GM21447 (cell line): ENCODE data around the gene CDC42EP4.

ENCODE experiments used
- ATAC-seq: cut with Tn5 transposase; IDR thresholded peaks from one replicate; pipeline ENCODE4 v1.9.1; 2021; ENCODE audit not compliant: unreplicated experiment

The CDC42EP4 gene

GRCh38 chr17:73301369-73301768, 10.4 kb downstream of the CDC42EP4 start:
- ATAC-seq: no peak

- ATAC-seq: no peak
Observed at GRCh38 chr17:73300392-73300791, 11.4 kb downstream of the CDC42EP4 start.

DNA sequence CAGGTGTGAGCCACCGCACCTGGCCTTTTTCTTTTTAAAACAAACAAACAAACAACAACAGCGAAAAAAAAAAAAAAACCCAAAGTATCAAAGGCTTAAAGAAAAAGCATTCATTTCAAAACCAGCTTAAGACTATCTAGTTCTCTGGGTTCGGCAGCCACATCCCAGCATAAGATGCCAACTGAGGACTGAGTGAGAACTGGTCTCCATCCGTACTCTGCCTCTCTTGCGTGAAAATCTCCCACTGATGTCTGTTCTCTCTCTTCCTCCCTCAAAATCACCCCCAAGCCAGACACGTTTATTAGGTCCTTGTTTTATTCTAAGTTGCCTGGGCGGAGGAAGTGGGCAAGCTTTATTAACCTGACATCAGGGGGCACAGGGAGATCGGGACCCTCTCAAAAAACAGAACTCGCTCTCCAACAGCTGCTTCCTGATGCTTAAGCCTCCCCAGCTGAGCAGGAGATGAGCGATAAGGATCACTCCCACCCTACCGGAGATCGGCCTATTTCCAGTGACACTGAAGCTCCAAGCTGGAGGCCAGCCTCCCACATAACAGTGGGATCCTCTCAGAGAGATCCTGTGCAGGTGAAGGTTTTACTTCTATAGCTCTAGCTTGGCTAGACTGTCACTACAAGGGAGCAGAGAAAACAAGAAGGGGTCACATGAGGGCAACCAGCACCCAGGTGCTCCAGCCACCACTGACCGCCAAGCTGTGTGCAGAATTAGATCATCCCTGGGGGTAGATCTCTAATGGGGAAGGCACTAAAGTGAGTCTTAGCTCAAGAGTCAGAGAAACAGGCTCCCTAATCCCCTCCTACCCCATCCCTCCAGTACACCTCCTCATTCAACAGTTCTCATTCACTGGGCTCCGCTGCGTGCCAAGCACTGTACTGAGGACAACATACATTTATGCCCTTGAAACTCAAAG, 13.6 kb downstream of the CDC42EP4 start:
- ATAC-seq: no peak

- no peak for ATAC-seq
Observed at GRCh38 chr17:73293480-73293911, 18.3 kb downstream of the CDC42EP4 start.

GRCh38 chr17:73293031-73293430, 18.8 kb downstream of the CDC42EP4 start:
- no peak for ATAC-seq

- ATAC-seq: no peak
Observed at GRCh38 chr17:73292031-73292531, 19.7 kb downstream of the CDC42EP4 start.

GRCh38 chr17:73291260-73291801, 20.5 kb downstream of the CDC42EP4 start:
- ATAC-seq: peak; percentile 94

- ATAC-seq: peak; percentile 52
Observed at GRCh38 chr17:73290399-73291259, 21.2 kb downstream of the CDC42EP4 start.

GRCh38 chr17:73289549-73290254, 22.1 kb downstream of the CDC42EP4 start:
- ATAC-seq: no peak

DNA sequence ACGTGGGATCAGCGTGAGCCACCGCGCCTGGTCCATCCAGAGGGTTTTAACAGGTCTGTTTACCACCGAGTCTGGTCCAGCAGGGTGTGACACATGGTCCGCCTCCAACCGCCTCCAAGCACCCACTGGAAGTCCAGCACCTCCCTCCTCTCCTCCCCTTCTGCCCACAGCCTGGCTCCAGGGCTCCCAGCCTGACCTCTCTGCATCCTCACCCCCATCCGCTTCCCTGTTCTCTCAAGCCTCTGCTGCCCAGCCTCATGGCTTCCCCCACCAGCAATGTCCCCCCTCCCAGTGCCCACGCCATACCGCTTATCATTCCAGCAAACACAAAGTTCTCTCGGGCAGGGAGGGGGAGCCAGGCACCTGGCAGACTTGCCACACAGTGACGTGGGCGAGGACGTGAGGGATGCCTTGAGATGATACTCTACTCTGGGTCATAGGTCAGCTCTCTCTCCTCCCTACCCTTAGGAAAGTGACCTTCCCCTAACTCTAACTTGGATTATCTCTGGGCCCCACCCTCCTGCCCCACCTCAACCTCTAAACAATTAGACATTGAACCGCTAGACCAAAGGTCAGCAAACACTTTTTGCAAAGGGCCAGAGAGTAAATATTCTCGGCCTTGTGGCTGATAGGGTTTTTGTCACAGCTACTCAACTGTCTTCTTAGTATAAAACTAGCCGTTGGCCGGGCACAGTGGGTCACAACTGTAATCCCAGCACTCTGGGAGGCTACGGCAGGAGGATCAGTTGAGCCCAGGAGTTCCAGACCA, 23.1 kb downstream of the CDC42EP4 start:
- ATAC-seq: no peak

- ATAC-seq: no peak
Observed at GRCh38 chr17:73286863-73287296, 24.9 kb downstream of the CDC42EP4 start.

- ATAC-seq: no peak
Observed at GRCh38 chr17:73285916-73286862, 25.6 kb downstream of the CDC42EP4 start.

DNA sequence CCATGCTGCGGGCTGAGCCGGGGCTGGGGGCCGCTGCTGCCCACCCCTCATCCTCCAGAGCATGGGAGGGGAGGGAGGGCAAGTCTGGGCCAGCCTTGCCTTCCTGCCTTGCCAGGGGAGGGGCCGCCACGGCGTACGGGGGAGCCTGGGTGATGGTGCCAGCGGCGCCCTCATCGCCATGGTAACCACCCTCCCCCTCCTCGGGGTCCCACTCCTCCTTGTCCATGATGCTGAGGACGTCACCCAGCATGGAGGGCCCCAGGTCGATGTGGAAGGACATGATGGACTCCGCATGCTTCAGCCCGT, 26.2 kb downstream of the CDC42EP4 start:
- ATAC-seq: no peak

- ATAC-seq: no peak
Observed at GRCh38 chr17:73284906-73285602, 26.7 kb downstream of the CDC42EP4 start.

DNA sequence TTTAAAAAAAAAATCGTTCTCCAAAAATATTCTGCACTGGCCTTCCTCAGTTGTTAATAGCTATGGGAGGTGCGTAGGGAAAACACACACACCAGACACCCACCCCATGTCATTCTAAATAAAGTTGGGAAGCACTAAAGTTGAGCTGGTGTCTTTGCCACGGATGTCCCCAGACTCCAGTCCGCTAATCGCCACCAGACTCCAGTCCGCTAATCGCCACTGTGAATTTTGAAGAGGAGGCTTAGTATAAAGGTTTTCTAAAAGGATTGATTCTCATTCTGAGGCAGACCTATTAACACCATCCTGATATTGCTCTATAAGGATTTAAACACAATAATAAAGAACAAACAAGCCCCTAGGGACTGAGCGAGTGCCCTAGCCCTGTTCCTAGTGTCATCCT, 27.4 kb downstream of the CDC42EP4 start:
- ATAC-seq: no peak

DNA sequence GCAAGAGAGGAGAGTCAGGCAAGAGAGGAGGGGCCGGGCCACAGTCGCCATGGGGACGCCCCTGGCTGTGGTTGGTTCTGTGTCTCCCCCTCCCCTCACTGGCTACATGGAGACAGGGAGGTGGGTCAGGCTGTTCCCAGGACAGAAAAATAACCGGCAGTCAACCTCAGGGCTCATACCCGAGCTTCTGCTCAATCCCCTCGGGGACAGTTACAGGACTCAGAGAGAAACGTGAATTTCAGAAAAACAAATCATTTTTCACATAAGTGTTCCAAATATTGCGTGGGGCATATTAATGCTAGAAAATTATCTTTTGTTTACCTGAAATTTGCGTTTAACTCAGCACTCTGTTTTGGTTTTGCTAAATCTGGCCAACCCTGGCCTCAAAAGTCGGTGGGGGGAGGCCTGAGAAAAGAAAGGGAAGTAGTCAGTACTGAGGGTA, 27.9 kb downstream of the CDC42EP4 start:
- no peak for ATAC-seq

DNA sequence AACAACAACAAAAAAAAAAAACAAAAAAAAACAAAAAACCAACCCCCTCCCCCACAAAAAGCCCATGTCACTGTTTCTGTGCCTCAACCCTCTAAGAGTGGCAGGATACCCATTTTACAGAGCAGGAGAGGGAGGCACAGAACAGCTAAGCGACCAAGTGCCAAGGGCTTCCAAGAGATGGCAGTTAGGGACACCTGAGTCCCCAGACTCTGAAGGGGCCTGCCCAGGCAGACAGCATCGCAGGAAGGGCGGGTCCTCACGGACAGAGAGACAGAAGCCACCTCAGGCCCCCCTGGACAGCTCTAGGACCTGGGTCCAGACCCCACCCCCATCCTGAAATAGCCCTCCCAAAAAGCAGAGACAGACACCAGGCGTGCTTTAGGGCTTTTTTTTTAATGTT, 28.6 kb downstream of the CDC42EP4 start:
- ATAC-seq: no peak

DNA sequence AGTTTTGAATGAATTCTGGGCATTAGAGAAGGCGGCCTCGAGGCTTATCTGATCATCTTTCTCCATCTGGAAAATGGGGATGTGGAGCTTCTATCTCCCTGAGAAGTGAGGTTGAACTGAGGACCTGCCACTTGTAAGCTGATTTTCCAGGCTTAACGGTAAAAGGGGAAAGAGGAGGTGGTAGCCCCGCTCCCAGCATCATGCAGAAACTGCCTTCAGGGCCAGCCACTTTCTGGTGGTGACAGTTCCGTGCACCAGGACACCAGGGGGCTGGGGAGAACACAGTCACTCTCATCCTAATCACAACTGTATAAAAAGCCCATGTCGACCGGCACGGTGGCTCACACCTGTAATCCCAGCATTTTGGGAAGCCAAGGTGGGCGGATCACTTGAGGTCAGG, 29.2 kb downstream of the CDC42EP4 start:
- ATAC-seq: no peak
